ENCODE measurements around the gene SASS6.
A peak's percentile ranks its signal among the peaks of the same experiment; 100 is the strongest.

SASS6 gene

DNA sequence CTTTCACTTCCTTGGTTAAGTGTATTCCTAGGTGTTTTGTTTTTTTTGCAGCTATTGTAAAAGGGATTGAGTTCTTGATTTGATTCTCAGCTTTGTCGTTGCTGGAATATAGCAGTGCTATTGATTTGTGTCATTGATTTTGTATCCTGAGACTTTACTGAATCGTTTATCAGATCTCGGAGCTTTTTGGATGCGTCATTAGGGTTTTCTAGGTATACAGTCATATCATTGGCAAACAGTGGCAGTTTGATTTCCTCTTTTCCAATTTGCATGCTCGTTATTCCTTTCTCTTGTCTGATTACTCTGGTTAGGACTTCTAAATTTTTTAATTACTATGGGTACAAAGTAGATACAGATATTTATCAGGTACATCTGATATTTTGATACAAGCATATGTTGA, 87.5 kb downstream of the SASS6 start:
- DNase-seq: no peak

DNA sequence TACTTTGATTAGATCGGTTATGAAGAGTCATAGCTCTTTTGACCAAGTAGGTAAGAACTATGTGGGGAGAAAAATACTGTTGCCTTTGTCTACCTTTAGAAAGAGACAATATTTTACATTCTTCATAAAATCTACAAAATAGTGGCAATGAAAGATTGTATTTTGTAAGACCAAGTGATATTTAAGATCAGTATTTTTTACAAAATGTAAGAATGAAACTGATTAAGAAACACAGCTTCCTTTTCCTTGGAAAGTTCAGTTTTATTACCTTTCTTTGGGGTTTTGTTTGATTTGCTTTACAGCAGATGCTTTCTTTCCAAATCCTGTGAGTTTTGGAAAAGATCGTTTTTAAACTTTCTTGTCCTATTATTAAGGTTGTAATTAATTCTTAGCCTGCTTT, 93.1 kb downstream of the SASS6 start:
- no peak for DNase-seq

DNA sequence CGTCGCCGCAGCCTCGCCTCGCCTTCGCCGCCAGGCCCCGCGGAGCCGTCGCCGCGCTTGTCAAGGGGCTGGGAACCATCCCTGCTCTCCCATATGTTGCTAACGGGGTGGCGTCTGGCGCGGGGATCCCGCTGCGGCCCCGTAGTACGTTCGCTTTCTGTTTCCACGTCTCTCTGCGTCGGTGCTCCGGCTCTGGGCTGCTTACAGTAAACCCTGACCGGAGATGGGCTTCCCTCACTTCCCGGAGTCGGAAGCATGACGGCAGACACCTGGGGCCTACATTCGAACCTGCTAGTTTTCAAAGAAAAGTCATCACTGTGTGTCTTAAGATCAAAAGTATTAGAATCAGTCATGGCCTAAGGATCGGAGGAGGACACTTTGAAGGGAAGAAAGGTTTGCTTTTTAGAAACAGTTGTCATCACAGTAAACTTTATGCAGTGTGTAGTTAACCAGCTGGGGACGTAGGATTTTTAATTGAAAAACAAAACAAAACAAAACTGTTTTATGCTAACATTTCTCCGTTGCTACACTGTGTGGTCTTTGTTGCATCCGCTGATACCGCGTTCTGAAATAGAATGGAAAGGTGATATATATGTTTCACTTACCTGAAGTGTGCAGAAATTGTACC, 94.0 kb downstream of the SASS6 start:
- peak; percentile 24 to 88 (median 70) for DNase-seq

GRCh38 chr1:100037927-100038659, 94.6 kb downstream of the SASS6 start:
- DNase-seq: peak; percentile 82 to 94 (median 86)

DNA sequence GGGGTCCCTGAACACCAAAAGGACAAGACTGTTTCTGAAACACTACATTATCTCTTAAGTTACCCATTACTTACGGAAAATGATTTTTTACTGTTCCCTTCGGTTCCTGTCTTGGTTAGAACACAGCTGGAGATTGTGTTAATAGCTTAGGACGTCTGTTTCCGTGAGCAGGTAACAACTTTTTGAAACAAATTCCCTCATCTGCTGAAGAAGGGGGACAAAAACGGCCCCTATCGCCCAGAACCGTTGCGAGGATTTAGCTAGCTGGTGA, 95.1 kb downstream of the SASS6 start:
- no peak for DNase-seq

DNA sequence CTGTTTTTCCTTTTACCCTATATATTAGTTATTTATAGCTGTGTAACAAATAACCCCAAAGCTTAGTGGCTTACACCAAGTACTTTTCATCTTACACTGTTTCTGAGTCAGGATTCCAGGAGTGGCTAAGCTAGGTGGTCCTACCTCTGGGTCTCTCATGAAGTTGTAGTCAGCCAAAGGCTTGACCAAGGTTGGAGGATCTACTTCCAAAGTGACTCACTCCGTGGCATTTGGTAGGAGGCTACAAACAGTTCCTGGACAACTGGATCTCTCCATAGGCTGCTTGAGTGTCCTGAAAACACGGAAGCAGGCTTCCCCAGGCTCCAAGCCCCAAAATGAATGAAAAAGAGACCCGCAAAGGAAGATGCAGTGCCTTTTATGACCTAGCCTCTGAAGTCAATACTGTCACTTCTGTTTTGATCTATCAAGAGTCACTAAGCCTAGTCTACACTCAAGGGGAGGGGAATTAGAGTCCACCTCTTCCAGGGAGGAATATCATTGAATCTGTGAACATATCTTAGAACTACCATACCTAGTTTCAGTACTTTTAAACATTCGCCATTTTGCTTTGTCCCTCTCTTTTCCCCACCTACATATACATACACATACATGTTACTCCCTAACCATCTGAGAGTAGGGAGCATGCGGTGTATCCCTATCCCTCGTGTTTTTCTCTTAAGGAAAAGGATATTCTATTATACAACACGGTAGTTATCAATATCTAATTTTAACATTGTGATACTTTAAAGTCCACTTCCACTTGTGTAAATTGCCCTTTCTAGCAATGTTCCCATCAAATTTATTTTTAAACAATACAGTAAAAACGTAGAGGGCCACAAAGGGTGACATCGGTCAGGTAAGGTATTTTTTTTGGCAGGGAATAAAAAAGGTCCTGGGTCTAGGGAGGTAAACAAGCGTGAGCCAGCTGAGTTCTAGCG, 95.7 kb downstream of the SASS6 start:
- DNase-seq: peak in 1 of 5 experiments; percentile 22

- no peak for DNase-seq
These were observed 97.5 kb downstream of the SASS6 start for GRCh38 chr1:100035214-100035613.

GRCh38 chr1:100034470-100034869, 98.3 kb downstream of the SASS6 start:
- DNase-seq: peak in 1 of 5 experiments; percentile 58

Measured in T-helper 2 cell (primary cell).